ENCODE data around the gene MRPL20.

- no peak for TF ChIP-seq CTCF (IDR thresholded peaks at IDR 0.05)
- TF ChIP-seq EZH2 (IDR thresholded peaks at IDR 0.05) = no peak
Observed at GRCh38 chr1:1385931-1386330, 21.2 kb downstream of the MRPL20 start.

Data from neural progenitor cell (in vitro differentiated cells).